H1 (cell line): ENCODE data around the gene SELPLG. TPM values are rescaled to one million over a fixed set of nuclear protein-coding genes. Genes with fewer than 3 reads are reported as not detected.

ENCODE experiments used
- CTCF ChIA-PET: fragments of 300-600 bp; sonication (Branson Sonifier 250); formaldehyde crosslinking; loops from one replicate; lab custom pipeline; 2021; ENCODE audit not compliant: partially characterized antibody; lab: Charles Lee
- POLR2A ChIA-PET: fragments of 300-600 bp; sonication (Branson Sonifier 250); formaldehyde crosslinking; loops from one replicate; lab custom pipeline; 2021; ENCODE audit warnings: inconsistent platforms; ENCODE audit not compliant: partially characterized antibody; lab: Charles Lee
- DNase-seq, 2 experiments: peaks; one replicate each; pipeline versions ENCODE4 v3.0.0 to v3.0.0-alpha.2; 2010 to 2022; ENCODE audit warnings: low spot score in 2 of 2, low read depth in 1 of 2, mixed read lengths in 1 of 2
- FAIRE-seq: peaks from 2 replicates; lab custom pipeline; 2011; peaks lifted over from hg19 to GRCh38; lab: Jason Lieb, UNC
- H2AFZ ChIP-seq: 2 replicates; pipeline ENCODE4 v1.8.1; 2012; ENCODE audit warnings: low read length, inconsistent platforms
- H2AK5ac ChIP-seq: 2 replicates; pipeline ENCODE4 v1.6.1; 2013; ENCODE audit warnings: low read depth, low read length
- H2BK120ac ChIP-seq: replicated peaks from 2 replicates; pipeline ENCODE3; 2013; ENCODE audit warnings: low read depth, low read length, inconsistent platforms
- H2BK12ac ChIP-seq: 2 replicates; pipeline ENCODE4 v1.6.1; 2013; ENCODE audit warnings: low read depth, low read length
- H2BK15ac ChIP-seq: 2 replicates; pipeline ENCODE4 v1.6.1; 2013; ENCODE audit warnings: low read length
- H2BK20ac ChIP-seq: 2 replicates; pipeline ENCODE4 v1.6.1; 2013; ENCODE audit warnings: low read length
- H2BK5ac ChIP-seq: 2 replicates; pipeline ENCODE4 v1.6.1; 2013; ENCODE audit warnings: low read depth, low read length
- H3K14ac ChIP-seq: 2 replicates; pipeline ENCODE4 v1.6.1; 2013; ENCODE audit warnings: inconsistent platforms; ENCODE audit not compliant: insufficient read length
- H3K18ac ChIP-seq: 2 replicates; pipeline ENCODE4 v1.6.1; 2013; ENCODE audit warnings: low read length; ENCODE audit errors: extremely low read depth
- H3K23ac ChIP-seq: 2 replicates; pipeline ENCODE4 v1.6.1; 2013; ENCODE audit warnings: inconsistent platforms; ENCODE audit not compliant: insufficient read length
- H3K23me2 ChIP-seq: 2 replicates; pipeline ENCODE4 v1.6.1; 2013; ENCODE audit warnings: low read depth, low read length
- H3K27ac ChIP-seq: 2 replicates; pipeline ENCODE4 v1.6.1; 2011; ENCODE audit warnings: low read depth, low read length, inconsistent platforms
- H3K27me3 ChIP-seq, 4 experiments: replicated peaks in 1 of 4; 1 replicate in 1 of 4; 2 replicates in 3 of 4; pipeline versions ENCODE4 v1.6.1 to v1.8.1; 2011 to 2013; ENCODE audit warnings: low read length in 3 of 4, mild to moderate bottlenecking in 3 of 4, inconsistent platforms in 2 of 4, mixed read lengths in 2 of 4, moderate library complexity in 1 of 4; ENCODE audit not compliant: control insufficient read depth in 3 of 4, insufficient read depth in 3 of 4; ENCODE audit errors: extremely low read depth in 1 of 4
- H3K36me3 ChIP-seq, 4 experiments: 2 replicates each; pipeline versions ENCODE4 v1.6.1 to v1.8.1; 2011 to 2013; ENCODE audit warnings: mild to moderate bottlenecking in 4 of 4, low read length in 3 of 4, moderate library complexity in 2 of 4, control low read depth in 1 of 4, inconsistent platforms in 1 of 4; ENCODE audit not compliant: insufficient read depth in 4 of 4, control insufficient read depth in 2 of 4
- H3K4ac ChIP-seq: replicated peaks from 2 replicates; pipeline ENCODE3; 2013; ENCODE audit warnings: low read length, low read depth, mixed read lengths, inconsistent platforms; ENCODE audit not compliant: insufficient read length
- H3K4me1 ChIP-seq, 4 experiments: replicated peaks in 1 of 4; 1 replicate in 1 of 4; 2 replicates in 3 of 4; pipeline versions ENCODE4 v1.6.1 to v1.8.1; 2011 to 2013; ENCODE audit warnings: low read length in 3 of 4, inconsistent platforms in 2 of 4, mixed read lengths in 1 of 4; ENCODE audit not compliant: insufficient read depth in 4 of 4, control insufficient read depth in 3 of 4
- H3K4me2 ChIP-seq, 2 experiments: 2 replicates each; pipeline versions ENCODE4 v1.6.1 to v1.8.1; 2011 to 2013; ENCODE audit warnings: low read depth in 2 of 2, low read length in 2 of 2, control low read depth in 1 of 2, inconsistent platforms in 1 of 2, mild to moderate bottlenecking in 1 of 2; ENCODE audit not compliant: insufficient read depth in 1 of 2
- H3K4me3 ChIP-seq, 4 experiments: fragments of 200-600, 300-600 bp in 1 of 4; sonication (generic), shearing (Covaris generic), sonication (Bioruptor Twin) in 1 of 4; 2 replicates each; pipeline versions ENCODE4 v1.5.1 to v1.8.1; 2011 to 2016; ENCODE audit warnings: low read length in 4 of 4, low read depth in 3 of 4, control low read depth in 2 of 4, inconsistent platforms in 2 of 4, mild to moderate bottlenecking in 2 of 4, mixed read lengths in 1 of 4, moderate library complexity in 1 of 4; ENCODE audit not compliant: insufficient read depth in 2 of 4; ENCODE audit errors: extremely low read depth in 1 of 4
- H3K56ac ChIP-seq: replicated peaks from 2 replicates; pipeline ENCODE3; 2013; ENCODE audit warnings: low read depth, mild to moderate bottlenecking, mixed read lengths, low read length, inconsistent platforms; ENCODE audit not compliant: insufficient read length
- H3K79me1 ChIP-seq: 2 replicates; pipeline ENCODE4 v1.6.1; 2013; ENCODE audit warnings: low read depth, low read length, control low read depth
- H3K79me2 ChIP-seq, 2 experiments: 2 replicates each; pipeline versions ENCODE4 v1.6.1 to v1.8.1; 2012 to 2013; ENCODE audit warnings: low read length in 2 of 2, mild to moderate bottlenecking in 2 of 2, inconsistent platforms in 1 of 2; ENCODE audit not compliant: insufficient read depth in 2 of 2, control insufficient read depth in 1 of 2
- H3K9ac ChIP-seq, 4 experiments: replicated peaks in 1 of 4; 1 replicate in 1 of 4; 2 replicates in 3 of 4; pipeline versions ENCODE4 v1.6.1 to v1.8.1; 2011 to 2013; ENCODE audit warnings: low read depth in 3 of 4, low read length in 3 of 4, control low read depth in 2 of 4, mild to moderate bottlenecking in 2 of 4, moderate library complexity in 2 of 4, inconsistent platforms in 1 of 4; ENCODE audit errors: extremely low read depth in 1 of 4
- H3K9me3 ChIP-seq, 2 experiments: 2 replicates each; pipeline versions ENCODE4 v1.6.1 to v1.8.1; 2012 to 2013; ENCODE audit warnings: mild to moderate bottlenecking in 2 of 2, moderate library complexity in 2 of 2, control low read depth in 1 of 2, inconsistent platforms in 1 of 2, low read depth in 1 of 2, low read length in 1 of 2, mixed read lengths in 1 of 2; ENCODE audit not compliant: insufficient read depth in 2 of 2
- H4K20me1 ChIP-seq, 2 experiments: replicated peaks in 1 of 2; 2 replicates each; pipeline versions ENCODE3 to v1.8.1; 2011 to 2013; ENCODE audit warnings: inconsistent platforms in 2 of 2, low read length in 2 of 2, mild to moderate bottlenecking in 1 of 2; ENCODE audit not compliant: insufficient read depth in 2 of 2, control insufficient read depth in 1 of 2
- H4K5ac ChIP-seq: 2 replicates; pipeline ENCODE4 v1.6.1; 2013; ENCODE audit warnings: low read length, low read depth, mixed read lengths, inconsistent platforms; ENCODE audit not compliant: insufficient read length
- H4K8ac ChIP-seq: 2 replicates; pipeline ENCODE4 v1.8.0; 2013; ENCODE audit warnings: mild to moderate bottlenecking, moderate library complexity, low read length, inconsistent platforms; ENCODE audit not compliant: insufficient read depth; ENCODE audit errors: extremely low read depth
- H4K91ac ChIP-seq: replicated peaks from 2 replicates; pipeline ENCODE3; 2013; ENCODE audit warnings: low read length, mixed read lengths, inconsistent platforms; ENCODE audit not compliant: insufficient read length
- BRCA1 ChIP-seq: IDR thresholded peaks from 2 replicates; pipeline ENCODE4 v1.6.1; 2012; ENCODE audit warnings: low read depth, low read length, improper control_type of control experiment
- CREB1 ChIP-seq: IDR thresholded peaks from 2 replicates; pipeline ENCODE4 v1.6.1; 2012; ENCODE audit warnings: inconsistent platforms
- SIRT6 ChIP-seq: IDR thresholded peaks from one replicate; pipeline ENCODE4 v1.7.1; 2012; ENCODE audit warnings: low read length, inconsistent platforms
- ZNF274 ChIP-seq: IDR thresholded peaks from 2 replicates; pipeline ENCODE4 v1.7.0; 2012; ENCODE audit warnings: low read length, borderline replicate concordance; ENCODE audit errors: extremely low read depth
- WGBS, 2 experiments: shearing (Covaris generic) in 1 of 2; methylation state at CpG; one replicate each; pipeline versions ENCODE4 v1.1.6 to v1.1.7; 2013 to 2015; ENCODE audit warnings: low lambda C conversion rate in 2 of 2, mixed read lengths in 2 of 2, inconsistent platforms in 1 of 2, low coverage in 1 of 2, missing lambda C conversion rate in 1 of 2; ENCODE audit not compliant: insufficient replicate concordance in 2 of 2, insufficient coverage in 1 of 2, insufficient read length in 1 of 2; ENCODE audit errors: extremely low coverage in 1 of 2, missing lambda C conversion rate in 1 of 2; 5-methylcytosine and 5-hydroxymethylcytosine counted together
- polyA plus RNA-seq, 7 experiments: library from polyadenylated mRNA; depleted of rRNA in 3 of 7; stranded (reverse) in 5 of 7; unstranded in 2 of 7; fragments of >200 nt in 5 of 7; fragments of 200-250 nt in 2 of 7; gene quantifications; 1 replicate in 5 of 7; 2 replicates in 1 of 7; 4 replicates in 1 of 7; pipeline versions ENCODE4 v1.2.1 to v1.2.3, GENCODE V29; 2011 to 2013; ENCODE audit warnings: missing spikeins in 2 of 7, mixed read lengths in 2 of 7
- total RNA-seq: library from RNA; stranded (reverse); fragmentation: NEBNext Ultra II Directional; extraction: Animal tissue kit (Norgen Biotek cat#: 25700); gene quantifications from 2 replicates; pipeline ENCODE4 v1.2.1, GENCODE V29; 2021

Gene SELPLG
- total and polyA plus RNA-seq, 2 of the 8 experiments (the other 6 are each of a cell fraction or from before 2014, with no cell fraction given): 0.18 TPM; not detected in 1

- Histone ChIP-seq H3K27ac (no peak overlapping the region), H3K4ac (no peak overlapping the region), H2BK20ac (0 out of 2 replicates have a peak overlapping the region, but pooled peaks have one; percentile 32), H2BK15ac (0 out of 2 replicates have a peak overlapping the region, but pooled peaks have one; percentile 46), H3K4me3 (no peak overlapping the region), H2BK120ac (no peak overlapping the region), H3K9me3 (no peaks in the 10 kb centered on the region), H2BK12ac (0 out of 2 replicates have a peak overlapping the region, but pooled peaks have one; percentile 7), H2AFZ (0 out of 2 replicates have a peak overlapping the region, but pooled peaks have one; percentile 57), H2BK5ac (no peak overlapping the region), H3K18ac (no peak overlapping the region; the same call in 1 of the 2 replicates), H3K23me2 (peaks cover 9% of the 10 kb centered on the region; the same call in 1 of the 2 replicates), H3K27me3 (no peaks in the 10 kb centered on the region), H3K4me2 (no peak overlapping the region), H3K36me3 (no peaks in the 10 kb centered on the region), H4K8ac (no peak overlapping the region), H3K23ac (no peak overlapping the region), H2AK5ac (peak overlapping the region; percentile 65; the same call in 1 of the 2 replicates), H3K56ac (no peak overlapping the region), H3K14ac (no peak overlapping the region), H3K9ac (no peak overlapping the region; a peak in 1 of 7 replicates), H3K79me2 (no peaks in the 10 kb centered on the region), H3K4me1 (peaks cover 0 to 8% (median 0%) of the 10 kb centered on the region in 4 experiments; a peak in 2 of 7 replicates), H4K5ac (no peak overlapping the region), H4K91ac (no peak overlapping the region), H4K20me1 (no peaks in the 10 kb centered on the region), H3K79me1 (no peaks in the 10 kb centered on the region)
- WGBS, 2 experiments: 94% methylated on average over 9 of the region's 9 CpGs; no CpG with 5 or more reads in 1 of the 2 experiments
- no peak for DNase-seq
- CTCF ChIA-PET: interaction anchor here (0.7 to 22.5 kb wide), 3 partner anchors 11 to 40 kb away, joined by 3 to 523 read pairs (median 63); partner anchors contain the start of genes ISCU and SART3
- FAIRE-seq: no peak
- POLR2A ChIA-PET: interaction anchor here (0.7 to 1.4 kb wide), 4 partner anchors 11 to 46 kb away, joined by 3 to 4 read pairs (median 3); partner anchors contain the start of gene ISCU
- TF ChIP-seq BRCA1 (no peak), CREB1 (no peak), SIRT6 (no peak), ZNF274 (no peak)
Observed at GRCh38 chr12:108606492-108606891, 27.2 kb downstream of the SELPLG start.
